K562 (cell line): ENCODE results near the gene ASIP. TPM values are rescaled to one million over a fixed set of nuclear protein-coding genes. Genes with fewer than 3 reads are reported as not detected.

Experiments
- ATAC-seq: fragments of 200-7000 bp; cut with Tn5 transposase; 3 replicates; pipeline ENCODE4 v1.9.1; 2020; ENCODE audit warnings: moderate library complexity
- BruUV-seq: library from RNA; stranded (reverse); fragments of 400-500 nt; replicated peaks from 2 replicates; lab custom pipeline; 2021; lab: Mats Ljungman, UMichigan
- CTCF ChIA-PET: fragments of 300-600 bp; formaldehyde crosslinking; extraction: SDS; loops from one replicate; lab custom pipeline; 2021; ENCODE audit warnings: low intra/inter-chr PET ratio; lab: Yijun Ruan, JAX
- POLR2A ChIA-PET: fragments of 300-600, 350-650 bp; sonication (Branson Sonifier 250); formaldehyde crosslinking; extraction: SDS; loops from one replicate; lab custom pipeline; 2021; ENCODE audit warnings: antibody characterized with exemption, inconsistent platforms; lab: Yijun Ruan, JAX
- DNase-seq, 4 experiments: peaks; one replicate each; pipeline versions ENCODE4 v3.0.0 to v3.0.0-alpha.2; 2011 to 2018; ENCODE audit warnings: low spot score in 3 of 4, mixed read lengths in 3 of 4; ENCODE audit errors: extremely low read depth in 1 of 4
- FAIRE-seq: peaks from 2 replicates; lab custom pipeline; 2011; peaks lifted over from hg19 to GRCh38; lab: Jason Lieb, UNC
- H2AFZ ChIP-seq: 2 replicates; pipeline ENCODE4 v1.6.0; 2011; ENCODE audit warnings: low read depth, low read length, control low read depth, inconsistent platforms
- H3K27ac ChIP-seq: fragments of 200-600 bp; 3 replicates; pipeline ENCODE4 v1.8.0; 2011; ENCODE audit warnings: low read depth, mild to moderate bottlenecking, control low read depth, inconsistent platforms, low read length, moderate library complexity, mixed read lengths; ENCODE audit errors: extremely low read depth
- H3K27me3 ChIP-seq, 2 experiments: fragments of 300-600 bp in 1 of 2; 2 replicates in 1 of 2; 3 replicates in 1 of 2; pipeline versions ENCODE4 v1.6.0 to v1.8.0; 2011; ENCODE audit warnings: inconsistent platforms in 2 of 2, low read length in 2 of 2, mild to moderate bottlenecking in 1 of 2, mixed read lengths in 1 of 2, moderate library complexity in 1 of 2; ENCODE audit not compliant: control insufficient read depth in 2 of 2, insufficient read depth in 2 of 2
- H3K36me3 ChIP-seq: fragments of 300-600 bp; 3 replicates; pipeline ENCODE4 v1.8.0; 2011; ENCODE audit warnings: mild to moderate bottlenecking, low read length, inconsistent platforms; ENCODE audit not compliant: control insufficient read depth, insufficient read depth
- H3K4me1 ChIP-seq, 2 experiments: fragments of 200-600 bp in 1 of 2; replicated peaks in 1 of 2; 2 replicates in 1 of 2; 3 replicates in 1 of 2; pipeline versions ENCODE4 v1.5.1 to v1.8.0; 2011; ENCODE audit warnings: inconsistent platforms in 2 of 2, low read length in 2 of 2, mild to moderate bottlenecking in 1 of 2, mixed read lengths in 1 of 2, moderate library complexity in 1 of 2; ENCODE audit not compliant: control insufficient read depth in 2 of 2, insufficient read depth in 2 of 2
- H3K4me2 ChIP-seq: 2 replicates; pipeline ENCODE4 v1.6.1; 2011; ENCODE audit warnings: low read length, control low read depth, inconsistent platforms, mixed read lengths; ENCODE audit not compliant: insufficient read depth
- H3K4me3 ChIP-seq: fragments of 200-600 bp; sonication (generic), shearing (Covaris generic); 2 replicates; pipeline ENCODE4 v1.5.1; 2016; ENCODE audit warnings: control low read depth, inconsistent platforms
- H3K79me2 ChIP-seq: fragments of 200-600 bp; 3 replicates; pipeline ENCODE4 v1.8.0; 2011; ENCODE audit warnings: low read length, inconsistent platforms; ENCODE audit not compliant: control insufficient read depth, insufficient read depth
- H3K9ac ChIP-seq, 2 experiments: 2 replicates each; pipeline versions ENCODE4 v1.6.0 to v1.6.1; 2011; ENCODE audit warnings: low read depth in 2 of 2, low read length in 2 of 2, control low read depth in 1 of 2, inconsistent platforms in 1 of 2, mild to moderate bottlenecking in 1 of 2, mixed read lengths in 1 of 2; ENCODE audit not compliant: insufficient read depth in 1 of 2
- H3K9me1 ChIP-seq: one replicate; pipeline ENCODE4 v1.6.0; 2011; ENCODE audit warnings: inconsistent platforms, mild to moderate bottlenecking, low read length, moderate library complexity; ENCODE audit not compliant: control insufficient read depth, insufficient read depth
- H3K9me3 ChIP-seq: replicated peaks from 2 replicates; pipeline ENCODE4 v1.5.1; 2011; ENCODE audit warnings: low read depth, low read length, inconsistent platforms; ENCODE audit not compliant: control insufficient read depth, insufficient read depth
- H4K20me1 ChIP-seq: replicated peaks from 2 replicates; pipeline ENCODE4 v1.6.1; 2011; ENCODE audit warnings: low read length, inconsistent platforms, mixed read lengths; ENCODE audit not compliant: control insufficient read depth, insufficient read depth
- CEBPB ChIP-seq: fragments of 450-650 bp; IDR thresholded peaks from 2 replicates; pipeline ENCODE4 v1.6.1; 2016; ENCODE audit warnings: missing genetic modification characterization, missing compliant biosample characterization
- CXXC5 ChIP-seq: fragments of 250-450 bp; sonication (Bioruptor Pico); IDR thresholded peaks from 2 replicates; pipeline ENCODE4 v1.8.0; 2022; ENCODE audit warnings: inconsistent platforms, mild to moderate bottlenecking, moderate library complexity
- DDX20 ChIP-seq: fragments of 450-650 bp; IDR thresholded peaks from 2 replicates; pipeline ENCODE4 v1.6.1; 2016; ENCODE audit warnings: missing genetic modification characterization, low read depth, mild to moderate bottlenecking, missing compliant biosample characterization, moderate library complexity
- ELF4 ChIP-seq: fragments of 450-650 bp; formaldehyde crosslinking; IDR thresholded peaks from 2 replicates; pipeline ENCODE4 v1.4.0; 2022; ENCODE audit warnings: missing genetic modification characterization
- FOSL1 ChIP-seq: fragments of 200-800 bp; sonication (Bioruptor generic); conservative IDR thresholded peaks from 2 replicates; pipeline ENCODE4 v1.6.1; 2016; ENCODE audit warnings: missing genetic modification characterization, missing compliant biosample characterization
- FOXK1 ChIP-seq: sonication (generic); formaldehyde crosslinking; IDR thresholded peaks from 2 replicates; pipeline ENCODE4 v1.8.0; 2022; ENCODE audit warnings: missing genetic modification reagents, mild to moderate bottlenecking, borderline replicate concordance
- MED1 ChIP-seq: sonication (generic); formaldehyde crosslinking; IDR thresholded peaks from 2 replicates; pipeline ENCODE4 v1.8.1; 2023; ENCODE audit warnings: missing genetic modification reagents, borderline replicate concordance
- MYC ChIP-seq, 2 experiments: fragments of 250-450 bp in 1 of 2; sonication (Bioruptor Pico) in 1 of 2; IDR thresholded peaks; 2 replicates each; pipeline versions ENCODE4 v1.5.1 to v1.6.1; 2012 to 2021; ENCODE audit warnings: low read depth in 2 of 2, borderline replicate concordance in 1 of 2, improper control_type of control experiment in 1 of 2, low read length in 1 of 2, mild to moderate bottlenecking in 1 of 2, moderate library complexity in 1 of 2
- PCBP2 ChIP-seq: fragments of 200-400 bp; formaldehyde crosslinking; IDR thresholded peaks from 2 replicates; pipeline ENCODE4 v1.6.1; 2018; ENCODE audit warnings: low read length, low read depth, mild to moderate bottlenecking, moderate library complexity; ENCODE audit not compliant: poor library complexity, severe bottlenecking
- SMARCE1 ChIP-seq: fragments of 450-650 bp; IDR thresholded peaks from 2 replicates; pipeline ENCODE4 v1.7.1; 2016; ENCODE audit warnings: mild to moderate bottlenecking
- SREBF1 ChIP-seq: fragments of 150-350 bp; IDR thresholded peaks from 2 replicates; pipeline ENCODE4 v1.6.1; 2014; ENCODE audit warnings: antibody characterized with exemption, low read depth, low read length, borderline replicate concordance
- ZNF134 ChIP-seq: fragments of 250-450 bp; sonication (Bioruptor Pico); conservative IDR thresholded peaks from 2 replicates; pipeline ENCODE4 v1.4.0; 2020
- ZNF445 ChIP-seq: fragments of 250-450 bp; sonication (Bioruptor Pico); IDR thresholded peaks from 2 replicates; pipeline ENCODE4 v1.4.0; 2020; ENCODE audit warnings: low read depth, mild to moderate bottlenecking, moderate library complexity
- ZNF561 ChIP-seq: fragments of 450-650 bp; formaldehyde crosslinking; conservative IDR thresholded peaks from 2 replicates; pipeline ENCODE4 v1.4.0; 2020; ENCODE audit warnings: mild to moderate bottlenecking, moderate library complexity
- WGBS: fragments of 100-300 bp; shearing (Covaris generic); methylation state at CpG from one replicate; pipeline ENCODE4 v1.1.6; 2016; ENCODE audit warnings: low coverage, mixed read lengths; ENCODE audit not compliant: insufficient coverage; ENCODE audit errors: missing lambda C conversion rate; 5-methylcytosine and 5-hydroxymethylcytosine counted together
- in situ Hi-C: fragments of 300-500 bp; cut with MboI; formaldehyde crosslinking; loops from 4 replicates; pipeline ENCODE4 v1.15.0; 2018; ENCODE audit warnings: inconsistent platforms, mixed read lengths
- intact Hi-C: fragments of 100-400 bp; cut with micrococcal nuclease; formaldehyde crosslinking; loops from 2 replicates; pipeline ENCODE4 v1.14.2; 2022
- polyA plus RNA-seq, 8 experiments: library from polyadenylated mRNA; depleted of rRNA in 4 of 8; stranded (reverse) in 5 of 8; unstranded in 3 of 8; fragments of >200 nt; fragmentation: Nextera tagmentation in 2 of 8; fragmentation: Illumina TruSeq in 1 of 8; extraction: Ambion mirVana in 2 of 8; extraction: Trizol in 1 of 8; gene quantifications; 2 replicates each; pipeline versions ENCODE4 v1.2.1 to v1.2.3, GENCODE V29; 2011 to 2014; ENCODE audit warnings: inconsistent platforms in 1 of 8, missing spikeins in 1 of 8
- total RNA-seq, 7 experiments: library from RNA; depleted of rRNA in 6 of 7; stranded (reverse); fragments of >200 nt in 6 of 7; fragmentation: Illumina TruSeq in 2 of 7; extraction: Trizol in 2 of 7; gene quantifications; 2 replicates each; pipeline versions ENCODE4 v1.2.1 to v1.2.3, GENCODE V29; 2011 to 2021; ENCODE audit warnings: low replicate concordance in 1 of 7
- TF ChIP-seq, protein P1 (sequence below): fragments of 450-650 bp; formaldehyde crosslinking; IDR thresholded peaks from 2 replicates; pipeline ENCODE4 v1.4.0; 2020; ENCODE audit warnings: mild to moderate bottlenecking, moderate library complexity

The ASIP gene
- total and polyA plus RNA-seq, 9 of the 15 experiments (the other 6 are each of a cell fraction or from before 2014, with no cell fraction given) = not detected

DNA sequence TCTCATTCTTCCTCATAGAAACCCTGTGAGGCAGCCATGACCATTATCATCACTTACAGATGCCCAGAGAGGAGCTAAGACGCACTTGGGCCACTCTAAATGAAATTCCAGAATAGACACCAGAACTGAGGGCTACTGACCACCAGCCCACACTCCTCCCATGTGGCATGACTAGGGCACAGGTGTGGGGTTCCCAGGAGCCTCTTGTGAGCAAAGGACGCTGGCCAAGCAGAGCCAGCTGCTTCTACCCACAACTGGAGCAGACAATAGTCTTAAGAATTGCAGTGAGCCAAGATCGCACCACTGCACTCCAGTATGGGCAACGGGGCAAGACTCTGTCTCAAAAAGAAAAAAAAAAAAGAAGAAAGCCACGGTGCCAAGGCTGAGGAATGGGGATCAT, 51.9 kb downstream of the ASIP start:
- Histone ChIP-seq H3K27ac (no peak overlapping the region), H3K9me1 (peaks cover 6% of the 10 kb centered on the region), H3K36me3 (peaks cover 89% of the 10 kb centered on the region), H3K9ac (no peak overlapping the region), H2AFZ (no peak overlapping the region), H3K79me2 (peaks cover 35% of the 10 kb centered on the region), H4K20me1 (peaks cover 4% of the 10 kb centered on the region; the same call in 1 of the 2 replicates), H3K27me3 (no peaks in the 10 kb centered on the region), H3K9me3 (no peaks in the 10 kb centered on the region), H3K4me2 (no peak overlapping the region), H3K4me1 (peaks cover 0 to 4% of the 10 kb centered on the region in 2 experiments; a peak in 2 of 5 replicates), H3K4me3 (no peak overlapping the region)
- no peak for TF ChIP-seq PCBP2
- no peak for TF ChIP-seq ZNF445 (CRISPR knock-in tag)
- TF ChIP-seq SREBF1 = no peak
- no peak for TF ChIP-seq CEBPB (tag)
- no peak for TF ChIP-seq ZNF134 (CRISPR knock-in tag)
- TF ChIP-seq, protein P1, sequence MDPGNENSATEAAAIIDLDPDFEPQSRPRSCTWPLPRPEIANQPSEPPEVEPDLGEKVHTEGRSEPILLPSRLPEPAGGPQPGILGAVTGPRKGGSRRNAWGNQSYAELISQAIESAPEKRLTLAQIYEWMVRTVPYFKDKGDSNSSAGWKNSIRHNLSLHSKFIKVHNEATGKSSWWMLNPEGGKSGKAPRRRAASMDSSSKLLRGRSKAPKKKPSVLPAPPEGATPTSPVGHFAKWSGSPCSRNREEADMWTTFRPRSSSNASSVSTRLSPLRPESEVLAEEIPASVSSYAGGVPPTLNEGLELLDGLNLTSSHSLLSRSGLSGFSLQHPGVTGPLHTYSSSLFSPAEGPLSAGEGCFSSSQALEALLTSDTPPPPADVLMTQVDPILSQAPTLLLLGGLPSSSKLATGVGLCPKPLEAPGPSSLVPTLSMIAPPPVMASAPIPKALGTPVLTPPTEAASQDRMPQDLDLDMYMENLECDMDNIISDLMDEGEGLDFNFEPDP (CRISPR knock-in tag) = no peak
- TF ChIP-seq ZNF561 (CRISPR knock-in tag) = no peak
- TF ChIP-seq FOXK1 (CRISPR knock-in tag) = no peak
- TF ChIP-seq MED1 (CRISPR knock-in tag) = no peak
- no peak for TF ChIP-seq CXXC5
- TF ChIP-seq MYC (IDR thresholded peaks at IDR 0.05; ENCODE audit: low read depth, low read length) = no peak
- no peak for TF ChIP-seq MYC (CRISPR knock-in tag; IDR thresholded peaks at IDR 0.05; ENCODE audit: borderline replicate concordance, low read depth)
- no peak for TF ChIP-seq ELF4 (CRISPR knock-in tag)
- no peak for TF ChIP-seq FOSL1 (tag)
- no peak for TF ChIP-seq DDX20 (tag)
- TF ChIP-seq SMARCE1 = no peak
- in situ Hi-C loops (no loop called here), intact Hi-C loops (no loop called here)
- ChIA-PET POLR2A (interaction anchor here (0.7 kb wide), 1 partner anchor 1182 kb away, joined by 4 read pairs; no protein-coding TSS in a partner anchor), CTCF (interaction anchor here (0.6 kb wide), 1 partner anchor 97 kb away, joined by 3 read pairs; no protein-coding TSS in a partner anchor)
- DNase-seq (no peak), ATAC-seq (no peak), FAIRE-seq (no peak)
- WGBS = 100% methylated on average over 4 of the region's 5 CpGs
- no TSS peak for BruUV-seq
